T-helper 1 cell treated with Interleukin-12 subunit alpha and Interleukin-12 subunit beta and Interleukin-4 antibody, amounts not matched to agents 30 μg/mL and 1 μg/mL, for 36 hours (primary cell): Measurements from ENCODE around the gene TMEM273.

ENCODE experiments used
- H3K27ac Mint-ChIP-seq: one replicate; pipeline ENCODE4 v1.8.0; 2021; ENCODE audit warnings: mild to moderate bottlenecking, mixed read lengths
- H3K27me3 Mint-ChIP-seq: one replicate; pipeline ENCODE4 v1.8.0; 2021; ENCODE audit warnings: low read depth, mixed read lengths
- H3K36me3 Mint-ChIP-seq: one replicate; pipeline ENCODE4 v1.8.0; 2021; ENCODE audit warnings: low read depth, mixed read lengths
- H3K4me1 Mint-ChIP-seq: one replicate; pipeline ENCODE4 v1.8.0; 2021; ENCODE audit warnings: low read depth, mixed read lengths
- H3K4me3 Mint-ChIP-seq: one replicate; pipeline ENCODE4 v1.8.0; 2021; ENCODE audit warnings: mild to moderate bottlenecking, moderate library complexity, mixed read lengths
- H3K9me3 Mint-ChIP-seq: one replicate; pipeline ENCODE4 v1.8.0; 2021; ENCODE audit warnings: mixed read lengths

The TMEM273 gene

DNA sequence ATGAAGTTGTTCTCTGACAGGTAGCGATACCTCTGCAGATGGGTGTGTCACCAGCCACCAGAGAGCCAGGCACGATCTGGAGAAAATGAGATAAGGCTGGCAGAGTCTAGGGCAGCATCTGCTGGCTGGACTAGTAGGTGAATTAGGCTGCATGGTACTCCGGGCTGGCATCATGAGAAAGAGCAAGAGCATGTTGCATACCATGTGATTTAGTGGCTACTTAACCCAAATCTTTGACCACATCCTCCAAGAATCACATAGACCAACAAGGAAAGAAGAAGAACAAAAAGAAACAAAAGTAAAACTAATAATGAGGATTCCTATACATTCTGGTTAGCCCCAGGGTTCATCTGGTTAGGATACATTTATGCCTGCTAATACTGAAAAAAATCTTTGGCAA lies 31.0 kb downstream of the TMEM273 start:
- no peaks in the 10 kb centered on the region for H3K9me3 Mint-ChIP-seq
- peaks cover 16% of the 10 kb centered on the region for H3K27me3 Mint-ChIP-seq
- peaks cover 16% of the 10 kb centered on the region for H3K4me1 Mint-ChIP-seq
- H3K4me3 Mint-ChIP-seq = no peak overlapping the region
- no peaks in the 10 kb centered on the region for H3K36me3 Mint-ChIP-seq
- H3K27ac Mint-ChIP-seq = no peak overlapping the region

DNA sequence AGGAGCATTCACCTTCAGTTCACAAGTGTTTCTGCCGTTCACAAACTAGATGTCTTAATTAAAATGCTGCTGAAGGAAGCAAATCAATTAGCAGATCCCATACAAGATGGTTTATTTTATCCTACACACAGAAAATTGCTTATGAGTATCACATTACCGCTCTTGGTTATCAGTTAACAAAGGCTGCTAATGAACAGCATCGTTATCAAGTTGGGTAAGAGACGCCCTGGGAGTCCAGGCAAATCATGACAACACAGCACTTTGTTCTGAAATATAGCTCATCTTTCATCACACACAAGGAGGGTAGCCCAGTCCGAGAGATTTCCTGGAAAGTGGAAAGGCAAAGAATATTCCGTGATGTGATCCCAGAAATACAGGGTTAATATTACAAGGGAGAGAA lies 33.5 kb downstream of the TMEM273 start:
- H3K4me1 Mint-ChIP-seq = peaks cover 12% of the 10 kb centered on the region

DNA sequence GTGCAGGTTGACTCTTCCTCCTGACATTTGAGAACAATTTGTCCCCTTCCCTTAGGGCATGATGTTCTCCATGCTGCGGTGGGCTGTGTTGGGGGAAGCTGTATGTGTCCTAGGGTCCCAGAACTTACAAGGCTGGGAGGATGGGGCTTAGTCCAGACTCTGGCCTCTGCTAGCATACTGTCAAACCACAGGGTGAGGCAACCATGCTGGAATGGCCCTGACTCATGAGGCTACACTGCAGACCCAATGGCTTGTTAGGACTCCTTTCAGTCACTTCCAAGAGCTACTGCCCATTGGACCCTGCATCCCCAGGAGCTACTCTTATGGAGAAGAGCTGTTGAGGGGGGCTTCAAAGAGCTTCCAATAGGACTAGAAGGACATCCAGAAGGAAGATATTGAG lies 34.2 kb downstream of the TMEM273 start:
- Mint-ChIP-seq H3K36me3 (no peaks in the 10 kb centered on the region), H3K27me3 (peaks cover 18% of the 10 kb centered on the region), H3K4me3 (no peak overlapping the region), H3K27ac (no peak overlapping the region), H3K4me1 (peaks cover 12% of the 10 kb centered on the region), H3K9me3 (no peaks in the 10 kb centered on the region)

More for the DNA sequence above, 33.5 kb downstream of the TMEM273 start:
- no peak overlapping the region for H3K4me3 Mint-ChIP-seq
- no peak overlapping the region for H3K27ac Mint-ChIP-seq
- no peaks in the 10 kb centered on the region for H3K36me3 Mint-ChIP-seq
- H3K27me3 Mint-ChIP-seq = peaks cover 18% of the 10 kb centered on the region
- no peaks in the 10 kb centered on the region for H3K9me3 Mint-ChIP-seq

DNA sequence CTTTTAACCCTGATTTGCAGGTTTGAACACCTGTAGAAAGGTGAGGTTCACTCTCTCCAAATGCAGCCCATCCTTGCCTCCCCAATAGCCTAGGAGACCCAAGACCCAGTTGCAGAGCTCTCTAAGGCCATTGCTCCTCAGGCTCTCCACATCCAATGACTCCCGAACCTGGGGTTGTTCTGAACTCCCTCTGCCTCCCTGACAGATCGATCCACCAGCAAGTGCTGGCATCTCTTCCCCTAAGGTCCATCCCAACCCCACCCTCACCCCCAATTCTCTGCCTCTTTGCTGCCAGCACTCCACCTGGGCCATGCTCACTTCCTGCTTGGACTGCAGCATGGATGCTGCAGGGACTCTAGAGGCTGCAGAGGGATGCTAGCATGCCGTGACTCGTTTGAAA lies 35.1 kb downstream of the TMEM273 start:
- no peaks in the 10 kb centered on the region for H3K36me3 Mint-ChIP-seq
- H3K27me3 Mint-ChIP-seq = peaks cover 21% of the 10 kb centered on the region
- H3K27ac Mint-ChIP-seq = no peak overlapping the region
- H3K4me3 Mint-ChIP-seq = no peak overlapping the region
- H3K4me1 Mint-ChIP-seq = peaks cover 12% of the 10 kb centered on the region
- peaks cover 4% of the 10 kb centered on the region for H3K9me3 Mint-ChIP-seq

DNA sequence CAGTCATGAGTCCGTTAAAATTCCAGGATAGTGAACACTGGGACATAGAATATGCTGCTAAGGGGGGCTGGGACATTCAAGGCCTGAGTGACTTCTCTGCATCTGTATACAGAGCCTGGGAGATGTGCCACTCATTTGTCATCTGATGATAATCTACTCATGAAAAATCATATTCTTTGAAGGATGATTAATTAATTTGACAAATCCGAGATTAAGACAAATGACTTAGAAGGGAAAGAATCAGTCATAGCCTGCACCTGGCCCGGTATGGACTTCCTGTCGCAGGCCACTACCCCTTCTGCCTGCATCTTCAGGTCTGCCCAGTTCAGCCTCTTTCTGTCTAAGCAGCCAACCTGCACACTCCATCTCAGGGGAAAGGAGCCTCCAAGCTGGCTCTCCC lies 35.5 kb downstream of the TMEM273 start:
- Mint-ChIP-seq H3K9me3 (peaks cover 6% of the 10 kb centered on the region), H3K4me1 (peaks cover 11% of the 10 kb centered on the region), H3K4me3 (no peak overlapping the region), H3K36me3 (no peaks in the 10 kb centered on the region), H3K27ac (no peak overlapping the region), H3K27me3 (peaks cover 19% of the 10 kb centered on the region)

DNA sequence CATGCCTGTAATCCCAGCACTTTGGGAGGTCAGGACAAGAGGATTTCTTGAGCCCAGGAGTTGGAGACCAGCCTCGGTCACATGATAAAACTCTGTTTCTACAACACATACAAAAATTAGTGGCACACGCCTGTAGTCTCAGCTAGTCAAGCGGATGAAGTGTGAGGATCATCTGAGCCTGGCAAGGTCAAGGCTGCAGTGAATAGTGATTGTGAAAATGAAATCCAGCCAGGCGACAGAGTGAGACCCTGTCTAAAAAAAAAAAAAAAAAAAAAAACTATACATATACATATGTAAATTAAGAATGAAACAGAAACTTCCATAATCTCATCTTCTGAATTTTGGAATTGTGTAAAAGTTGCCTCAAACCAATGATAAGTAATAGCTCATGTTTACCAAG lies 36.2 kb downstream of the TMEM273 start:
- no peaks in the 10 kb centered on the region for H3K36me3 Mint-ChIP-seq
- peaks cover 6% of the 10 kb centered on the region for H3K4me1 Mint-ChIP-seq
- peaks cover 6% of the 10 kb centered on the region for H3K9me3 Mint-ChIP-seq
- peaks cover 19% of the 10 kb centered on the region for H3K27me3 Mint-ChIP-seq
- H3K27ac Mint-ChIP-seq = no peak overlapping the region
- no peak overlapping the region for H3K4me3 Mint-ChIP-seq

- Mint-ChIP-seq H3K9me3 (peaks cover 6% of the 10 kb centered on the region), H3K4me1 (peaks cover 3% of the 10 kb centered on the region), H3K27ac (no peak overlapping the region), H3K36me3 (no peaks in the 10 kb centered on the region), H3K27me3 (peaks cover 20% of the 10 kb centered on the region), H3K4me3 (no peak overlapping the region)
These were observed 36.7 kb downstream of the TMEM273 start for GRCh38 chr10:49151481-49151880.

- Mint-ChIP-seq H3K4me1 (no peaks in the 10 kb centered on the region), H3K36me3 (no peaks in the 10 kb centered on the region), H3K27me3 (peaks cover 21% of the 10 kb centered on the region), H3K9me3 (peaks cover 6% of the 10 kb centered on the region), H3K4me3 (no peak overlapping the region), H3K27ac (no peak overlapping the region)
These were observed 37.2 kb downstream of the TMEM273 start for GRCh38 chr10:49151025-49151445.

DNA sequence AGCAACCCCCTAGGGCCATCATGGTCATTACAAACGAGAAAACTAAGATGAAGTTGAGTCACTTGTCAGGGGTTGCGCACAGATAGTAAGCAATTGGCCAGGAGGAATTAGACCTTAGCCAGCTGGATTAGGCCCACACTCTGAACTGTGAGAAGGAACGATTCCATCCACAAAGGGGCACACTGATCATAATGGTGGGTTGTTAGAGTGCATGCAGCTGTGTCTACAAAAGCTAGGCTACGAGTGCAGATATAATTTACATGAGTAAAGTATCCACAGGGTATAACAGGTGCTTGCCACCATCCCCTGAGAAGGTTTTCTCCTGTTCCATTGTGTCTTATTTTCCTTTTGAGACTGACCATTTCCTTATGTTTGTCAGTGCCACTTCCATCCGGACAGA lies 37.8 kb downstream of the TMEM273 start:
- Mint-ChIP-seq H3K36me3 (no peaks in the 10 kb centered on the region), H3K4me1 (no peaks in the 10 kb centered on the region), H3K27me3 (peaks cover 27% of the 10 kb centered on the region), H3K27ac (no peak overlapping the region), H3K4me3 (no peak overlapping the region), H3K9me3 (peaks cover 6% of the 10 kb centered on the region)

DNA sequence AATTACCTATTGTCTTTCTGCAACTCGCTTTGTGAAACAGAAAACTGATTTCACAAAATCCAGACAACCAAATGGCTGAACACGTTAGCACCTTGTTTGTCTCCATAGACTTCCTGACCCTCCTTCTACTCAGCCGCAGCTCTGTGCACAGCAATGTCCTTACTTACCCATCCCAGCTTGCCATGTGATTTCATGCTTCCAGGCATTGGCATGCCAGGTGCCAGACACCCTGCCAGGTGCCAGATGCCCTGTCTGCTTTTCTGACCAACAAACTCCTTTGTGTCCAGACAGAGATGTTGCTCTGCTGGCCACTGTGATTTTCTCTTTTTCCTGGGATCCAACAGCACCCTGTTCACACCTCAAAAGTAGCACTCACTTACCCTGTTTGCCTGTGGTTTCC lies 38.3 kb downstream of the TMEM273 start:
- no peaks in the 10 kb centered on the region for H3K36me3 Mint-ChIP-seq
- peaks cover 6% of the 10 kb centered on the region for H3K9me3 Mint-ChIP-seq
- H3K27me3 Mint-ChIP-seq = peaks cover 30% of the 10 kb centered on the region
- H3K4me1 Mint-ChIP-seq = no peaks in the 10 kb centered on the region
- no peak overlapping the region for H3K4me3 Mint-ChIP-seq
- H3K27ac Mint-ChIP-seq = no peak overlapping the region

DNA sequence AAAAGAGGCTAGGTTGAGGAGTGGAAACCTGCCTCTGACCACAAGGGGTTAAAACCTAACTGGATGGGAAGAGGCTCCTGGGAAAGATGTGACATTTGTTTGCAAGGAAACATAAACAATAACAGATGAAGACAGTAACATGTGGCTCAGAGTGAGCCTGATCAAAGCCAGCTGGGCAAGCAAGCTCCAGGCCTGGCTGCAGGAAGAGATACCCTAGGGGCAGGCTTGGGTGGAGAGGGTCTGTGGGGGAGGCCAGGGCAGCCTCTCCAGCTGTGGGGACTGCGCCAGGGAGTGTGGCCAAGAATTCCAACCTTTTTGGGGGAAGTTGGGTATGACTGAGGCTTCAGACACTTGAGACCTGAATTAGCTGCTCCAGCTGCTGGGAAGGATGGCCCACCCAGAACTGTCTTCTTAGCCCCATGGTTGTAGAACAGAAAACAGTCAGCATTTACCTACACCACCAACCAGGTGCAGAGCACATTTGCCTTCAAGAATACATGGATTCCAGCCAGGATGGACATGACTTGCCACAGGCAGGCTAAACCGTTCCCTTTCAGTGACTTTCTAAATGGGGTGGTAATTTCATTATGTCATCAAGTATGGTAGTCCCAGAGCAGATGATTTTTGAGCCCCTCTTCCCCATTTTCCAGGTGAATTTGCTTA lies 44.0 kb downstream of the TMEM273 start:
- no peaks in the 10 kb centered on the region for H3K4me1 Mint-ChIP-seq
- H3K27ac Mint-ChIP-seq = no peak overlapping the region
- peaks cover 6% of the 10 kb centered on the region for H3K9me3 Mint-ChIP-seq
- no peak overlapping the region for H3K4me3 Mint-ChIP-seq
- H3K36me3 Mint-ChIP-seq = no peaks in the 10 kb centered on the region
- H3K27me3 Mint-ChIP-seq = peaks cover 26% of the 10 kb centered on the region

DNA sequence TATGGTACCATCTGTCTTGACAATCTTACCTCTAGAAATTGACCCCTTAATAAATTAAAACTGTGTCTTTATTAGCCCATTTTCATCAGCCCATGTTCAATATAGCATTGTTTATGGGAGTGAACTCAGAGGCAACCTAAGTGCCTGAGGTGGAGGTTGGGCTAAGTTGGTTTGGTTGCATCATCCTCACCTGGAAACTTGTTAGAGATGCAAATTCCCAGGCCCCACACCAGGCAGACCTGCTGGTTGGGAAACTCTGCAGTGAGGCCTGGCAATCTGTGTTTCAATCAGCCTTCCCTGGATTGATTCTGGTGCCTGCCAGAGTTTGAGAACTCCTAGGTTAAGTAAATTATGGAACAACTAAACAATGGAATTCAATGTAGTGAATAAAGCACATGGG lies 44.9 kb downstream of the TMEM273 start:
- no peak overlapping the region for H3K27ac Mint-ChIP-seq
- H3K4me3 Mint-ChIP-seq = no peak overlapping the region
- no peaks in the 10 kb centered on the region for H3K4me1 Mint-ChIP-seq
- H3K27me3 Mint-ChIP-seq = peaks cover 23% of the 10 kb centered on the region
- H3K9me3 Mint-ChIP-seq = peaks cover 3% of the 10 kb centered on the region
- no peaks in the 10 kb centered on the region for H3K36me3 Mint-ChIP-seq

GRCh38 chr10:49141541-49142332 lies 46.5 kb downstream of the TMEM273 start:
- Mint-ChIP-seq H3K9me3 (no peaks in the 10 kb centered on the region), H3K36me3 (no peaks in the 10 kb centered on the region), H3K4me1 (no peaks in the 10 kb centered on the region), H3K27me3 (peaks cover 20% of the 10 kb centered on the region), H3K27ac (no peak overlapping the region), H3K4me3 (no peak overlapping the region)

DNA sequence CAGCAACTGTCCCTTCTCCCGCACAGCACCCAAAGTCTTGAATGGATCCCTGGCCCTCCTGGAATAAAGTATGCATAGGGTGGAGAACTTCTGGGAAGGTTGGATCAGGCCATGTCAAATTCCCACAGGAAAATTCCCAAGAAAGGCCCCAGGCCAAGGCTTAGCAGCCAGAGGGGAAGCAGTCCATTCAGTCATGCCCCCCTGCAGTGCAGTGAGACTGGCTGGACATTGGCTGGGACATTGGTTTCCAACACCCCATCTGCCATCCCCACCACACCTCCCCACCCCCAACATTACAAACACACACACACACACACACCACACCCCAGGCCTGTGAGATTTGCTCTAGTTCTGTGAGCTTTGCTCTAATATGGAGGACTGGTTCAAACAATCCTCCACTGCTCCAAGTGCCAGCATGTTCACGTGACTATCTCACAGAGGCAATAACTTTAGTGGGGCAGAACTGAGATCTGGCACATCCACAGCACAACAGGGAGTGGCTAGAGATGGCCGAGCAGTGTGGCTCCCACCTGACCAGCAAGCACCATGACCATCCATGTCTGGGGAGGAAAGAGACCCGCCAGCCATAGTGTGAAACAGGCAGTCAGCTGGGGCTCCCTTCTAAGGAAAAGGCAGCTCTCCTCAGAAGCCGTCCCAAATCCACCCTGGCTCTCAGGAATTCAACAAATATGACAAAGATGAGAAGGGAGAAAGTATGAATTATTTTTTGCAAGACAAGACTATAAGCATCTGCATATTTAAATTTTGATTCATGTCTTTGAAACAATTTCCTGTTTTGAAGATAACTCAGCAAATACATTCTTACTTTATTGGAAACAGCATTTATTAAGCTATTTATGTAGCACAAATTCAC lies 47.6 kb downstream of the TMEM273 start:
- no peaks in the 10 kb centered on the region for H3K36me3 Mint-ChIP-seq
- H3K4me3 Mint-ChIP-seq = no peak overlapping the region
- no peaks in the 10 kb centered on the region for H3K9me3 Mint-ChIP-seq
- no peak overlapping the region for H3K27ac Mint-ChIP-seq
- peaks cover 13% of the 10 kb centered on the region for H3K27me3 Mint-ChIP-seq
- no peaks in the 10 kb centered on the region for H3K4me1 Mint-ChIP-seq

GRCh38 chr10:49139846-49140195 lies 48.4 kb downstream of the TMEM273 start:
- H3K36me3 Mint-ChIP-seq = no peaks in the 10 kb centered on the region
- no peaks in the 10 kb centered on the region for H3K9me3 Mint-ChIP-seq
- no peak overlapping the region for H3K27ac Mint-ChIP-seq
- no peak overlapping the region for H3K4me3 Mint-ChIP-seq
- H3K27me3 Mint-ChIP-seq = peaks cover 9% of the 10 kb centered on the region
- H3K4me1 Mint-ChIP-seq = no peaks in the 10 kb centered on the region
